ENCODE results near the gene NEAT1.
"Not testable (repeated sequence)": the region's sequence is repeated elsewhere in the genome, so short reads cannot be mapped to it uniquely, and the experiment has no call there.

Gene NEAT1

DNA sequence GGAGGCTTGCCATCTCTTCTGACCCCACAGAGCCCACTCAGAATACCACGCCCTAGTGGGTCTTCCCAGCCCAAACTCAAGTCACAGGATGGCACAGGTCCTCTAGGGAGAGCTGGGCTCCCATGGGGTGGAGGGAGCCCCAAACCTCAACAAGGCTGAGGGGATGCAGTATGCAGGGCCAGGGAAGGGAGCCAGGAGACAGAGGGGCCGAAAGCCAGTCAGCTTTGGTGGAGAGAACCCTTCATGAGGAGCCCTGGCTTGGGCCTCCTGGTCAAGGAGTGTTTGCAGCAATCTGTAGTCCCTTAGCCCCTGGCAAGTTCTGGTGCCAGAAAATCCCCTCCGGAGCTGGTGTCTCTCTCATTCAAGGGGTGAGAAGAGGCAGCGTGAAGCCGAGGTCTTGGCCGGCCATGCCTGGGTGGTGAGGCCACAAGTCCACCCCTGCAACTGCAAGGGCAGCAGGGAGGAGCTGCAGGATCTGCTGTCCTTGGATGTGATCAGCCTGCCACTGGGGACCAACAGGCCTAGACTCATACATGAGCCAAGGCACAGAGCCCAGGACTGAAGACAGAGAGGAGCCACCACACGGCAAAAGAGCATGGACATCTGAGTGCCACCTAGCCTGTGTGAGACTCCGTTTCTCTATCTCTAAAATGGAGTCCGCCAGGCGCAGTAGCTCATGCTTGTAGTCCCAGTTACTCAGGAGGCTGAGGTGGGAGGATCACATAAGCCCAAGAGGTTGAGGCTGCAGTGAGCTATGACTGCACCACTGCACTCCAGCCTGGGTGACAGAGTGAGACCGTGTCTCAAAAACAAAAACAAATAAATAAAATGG, 24.1 kb downstream of the NEAT1 start:
- in situ Hi-C loops (cut with HindIII; ENCODE audit: low sequenced_read_pairs): no loop called here

DNA sequence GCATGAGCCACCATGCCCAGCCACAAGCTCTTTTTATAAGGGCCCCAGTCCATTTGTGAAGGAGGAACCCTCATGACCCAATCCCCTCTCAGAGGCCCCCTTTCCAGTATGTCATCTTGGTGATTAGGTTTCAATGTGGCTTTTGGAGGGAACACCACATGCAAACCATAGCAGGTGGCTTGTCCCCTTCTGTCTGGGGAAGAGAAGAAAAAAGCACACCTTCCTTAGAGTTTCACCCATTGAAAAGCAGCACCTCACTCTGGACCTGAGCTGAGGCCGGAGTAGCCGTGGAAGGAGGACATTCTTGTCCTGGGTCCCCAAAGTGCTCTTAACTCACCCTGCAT, 25.4 kb downstream of the NEAT1 start:
- in situ Hi-C loops (cut with HindIII; ENCODE audit: low sequenced_read_pairs): no loop called here

DNA sequence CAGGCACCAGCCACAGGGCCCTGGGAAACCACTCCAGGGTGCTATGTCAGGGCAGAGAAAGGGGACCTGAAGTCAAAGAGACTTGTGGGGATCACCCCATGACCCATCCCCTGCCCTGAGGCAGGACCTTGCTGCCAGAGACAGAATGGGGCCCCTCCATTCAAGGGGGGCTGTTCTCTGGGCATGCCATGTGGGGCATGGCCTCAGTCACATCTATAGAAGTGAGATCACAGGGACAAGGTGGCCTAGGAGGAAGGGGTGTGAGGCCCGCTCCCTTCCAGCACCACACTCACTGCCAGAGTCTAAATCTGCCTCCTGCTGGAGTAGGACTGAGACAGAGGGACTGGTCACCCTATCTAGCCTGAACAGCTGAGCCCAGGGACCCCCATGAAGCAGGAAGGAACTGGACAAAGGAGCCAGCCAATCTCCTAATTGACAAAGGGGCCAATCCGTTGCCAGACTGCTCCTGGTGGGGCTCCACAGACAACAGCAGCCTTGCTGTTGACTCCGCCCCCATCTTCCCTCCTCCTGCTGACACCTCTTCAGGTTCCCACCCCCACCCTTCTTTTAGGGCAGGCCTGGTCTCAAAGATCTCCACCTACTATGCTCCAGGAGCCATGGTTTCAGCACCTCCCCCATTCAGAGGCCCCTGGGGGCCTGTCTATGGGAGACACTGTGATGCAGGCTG, 26.0 kb downstream of the NEAT1 start:
- in situ Hi-C loops (cut with HindIII; ENCODE audit: low sequenced_read_pairs): no loop called here

DNA sequence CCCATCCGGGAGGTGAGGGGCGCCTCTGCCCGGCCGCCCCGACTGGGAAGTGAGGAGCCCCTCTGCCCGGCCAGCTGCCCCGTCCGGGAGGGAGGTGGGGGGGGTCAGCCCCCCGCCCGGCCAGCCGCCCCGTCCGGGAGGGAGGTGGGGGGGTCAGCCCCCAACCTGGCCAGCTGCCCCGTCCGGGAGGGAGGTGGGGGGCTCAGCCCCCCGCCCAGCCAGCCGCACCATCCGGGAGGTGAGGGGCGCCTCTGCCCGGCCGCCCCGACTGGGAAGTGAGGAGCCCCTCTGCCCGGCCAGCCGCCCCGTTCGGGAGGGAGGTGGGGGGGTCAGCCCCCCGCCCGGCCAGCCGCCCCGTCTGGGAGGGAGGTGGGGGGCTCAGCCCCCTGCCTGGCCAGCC, 28.7 kb downstream of the NEAT1 start:
- in situ Hi-C loops (cut with HindIII; ENCODE audit: low sequenced_read_pairs): not testable (repeated sequence)

DNA sequence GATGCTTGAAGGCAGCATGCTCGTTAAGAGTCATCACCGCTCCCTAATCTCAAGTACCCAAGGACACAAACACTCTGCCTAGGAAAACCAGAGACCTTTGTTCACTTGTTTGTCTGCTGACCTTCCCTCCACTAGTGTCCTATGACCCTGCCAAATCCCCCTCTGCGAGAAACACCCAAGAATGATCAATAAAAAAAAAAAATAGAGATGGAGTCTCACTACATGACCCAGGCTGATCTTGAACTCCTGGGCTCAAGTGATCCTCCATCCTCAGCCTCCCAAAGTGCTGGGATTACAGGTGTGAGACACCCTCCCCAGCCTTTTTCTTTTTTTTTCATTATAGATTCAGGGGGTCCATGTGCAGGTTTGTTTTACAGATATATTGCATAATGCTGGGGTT, 29.7 kb downstream of the NEAT1 start:
- in situ Hi-C loops (cut with HindIII; ENCODE audit: low sequenced_read_pairs): not testable (repeated sequence)

DNA sequence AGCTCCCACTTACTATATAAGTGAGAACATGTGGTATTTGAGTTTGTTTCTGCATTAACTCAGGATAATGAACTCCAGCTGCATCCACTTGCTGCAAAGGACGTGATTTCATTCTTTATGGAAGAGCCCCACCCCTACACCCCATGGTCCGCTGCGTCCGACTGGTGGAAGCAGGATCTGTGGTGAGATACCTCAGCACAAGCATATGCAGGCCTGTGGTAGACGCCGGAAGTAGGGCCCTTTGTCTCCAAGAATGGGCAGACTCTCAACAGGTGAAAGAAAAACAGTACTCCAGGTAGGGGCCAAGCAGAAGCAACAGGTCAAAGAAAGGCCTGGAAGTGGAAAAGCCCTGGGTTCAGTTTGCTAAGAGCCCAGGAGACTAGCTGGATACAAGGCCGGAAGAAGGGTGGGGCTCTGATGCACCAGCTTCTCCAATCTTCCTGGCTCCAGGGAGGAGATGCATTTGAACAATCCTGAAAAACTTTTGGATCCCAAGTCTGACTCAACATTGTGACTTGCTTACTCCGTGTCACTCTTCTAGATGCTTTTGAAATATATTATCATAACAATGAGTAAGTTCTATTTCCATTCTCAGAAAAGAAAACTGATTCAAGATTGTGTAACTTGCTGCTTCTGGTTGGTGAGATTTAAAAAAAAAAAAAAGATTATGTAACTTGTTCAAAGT, 30.4 kb downstream of the NEAT1 start:
- in situ Hi-C loops (cut with HindIII; ENCODE audit: low sequenced_read_pairs): no loop called here

DNA sequence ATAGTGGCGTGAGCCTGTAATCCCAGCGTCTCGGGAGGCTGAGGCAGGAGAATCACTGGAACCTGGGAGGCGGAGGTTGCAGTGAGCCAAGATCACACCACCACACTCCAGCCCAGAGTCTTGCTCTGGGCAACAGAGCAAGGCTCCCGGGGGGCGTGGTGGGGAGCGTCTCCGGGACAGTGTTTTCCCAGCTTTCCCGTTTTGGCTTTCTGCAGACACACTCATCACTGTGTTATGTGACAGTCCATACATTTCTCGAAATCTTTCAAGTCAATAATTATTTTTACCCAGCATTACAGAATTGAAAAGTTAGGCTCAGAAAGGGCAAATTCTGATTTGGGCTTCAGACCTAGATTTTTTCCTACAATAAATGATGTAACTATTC, 31.7 kb downstream of the NEAT1 start:
- in situ Hi-C loops (cut with HindIII; ENCODE audit: low sequenced_read_pairs): no loop called here

DNA sequence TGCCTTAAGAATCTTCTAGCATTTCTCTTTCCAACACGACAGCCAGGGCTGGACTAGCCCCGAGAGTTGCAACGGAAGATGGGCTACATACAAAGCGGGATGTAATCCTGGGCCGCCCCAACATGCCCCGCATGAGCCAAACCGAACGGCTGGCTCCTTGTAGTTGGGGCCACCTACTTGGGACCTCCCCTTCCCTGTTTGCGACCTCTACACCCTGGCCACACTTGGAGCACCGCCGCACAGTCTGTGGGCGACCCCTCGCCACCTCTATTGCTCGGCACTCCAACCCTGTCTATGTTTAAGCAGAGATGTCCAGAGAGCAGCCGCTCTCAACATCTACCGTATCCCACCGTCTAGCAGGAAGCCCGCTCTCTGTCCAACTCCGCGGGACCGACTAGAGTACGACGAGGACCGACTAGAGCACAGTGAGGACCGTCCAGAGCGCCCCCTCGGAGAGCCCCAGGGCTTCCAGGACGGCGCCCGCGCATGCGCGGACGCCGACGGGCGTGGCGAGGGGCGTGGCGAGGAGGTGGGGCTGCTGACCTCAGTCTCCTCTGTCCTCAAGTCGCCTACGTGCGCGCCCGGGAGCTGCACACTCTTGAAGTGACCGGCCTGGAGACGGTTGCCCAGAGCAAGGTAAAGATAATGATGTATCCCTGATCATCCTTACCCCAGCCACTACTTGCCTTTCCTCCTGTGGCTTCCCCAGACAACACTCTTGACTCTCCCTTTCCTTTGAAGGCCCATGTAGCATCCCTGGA, 32.3 kb downstream of the NEAT1 start:
- in situ Hi-C loops (cut with HindIII; ENCODE audit: low sequenced_read_pairs): no loop called here

DNA sequence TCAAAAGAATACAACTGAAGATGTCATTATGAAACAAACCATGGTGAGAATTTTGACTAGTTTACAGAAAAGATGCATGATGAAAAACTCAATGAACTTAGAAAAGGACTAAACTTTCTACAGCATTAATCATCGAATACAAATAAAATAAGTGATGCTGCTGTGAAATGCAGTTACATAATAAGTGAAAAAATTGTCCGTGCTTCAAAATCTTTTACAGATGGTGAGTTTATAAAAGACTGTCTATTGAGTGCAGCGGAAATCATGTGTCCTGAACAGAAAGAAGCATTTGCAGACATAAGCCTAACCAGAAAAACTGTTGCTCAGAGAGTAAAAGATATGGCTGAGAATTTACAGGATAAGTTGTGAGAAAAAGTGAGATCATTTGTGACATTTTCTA, 33.8 kb downstream of the NEAT1 start:
- in situ Hi-C loops (cut with HindIII; ENCODE audit: low sequenced_read_pairs): no loop called here

DNA sequence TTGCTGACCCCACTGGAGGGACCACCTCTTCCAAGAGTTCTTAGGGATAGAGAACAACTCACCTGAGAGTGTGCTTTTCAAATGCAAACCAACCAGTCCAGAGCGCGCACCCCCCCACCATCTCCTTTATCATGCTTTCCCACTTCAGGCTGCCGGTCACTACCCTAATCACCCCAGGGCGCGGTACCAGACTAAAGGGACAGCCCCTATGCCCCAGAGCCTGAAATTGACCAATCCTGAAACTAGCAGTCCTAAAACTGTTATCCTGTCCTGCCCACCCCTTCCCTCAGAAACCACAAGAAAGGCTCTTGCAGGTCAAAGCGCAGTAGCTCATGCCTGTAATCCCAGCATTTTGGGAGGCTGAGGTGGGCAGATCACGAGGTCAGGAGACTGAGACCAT, 37.0 kb downstream of the NEAT1 start:
- in situ Hi-C loops (cut with HindIII; ENCODE audit: low sequenced_read_pairs): no loop called here

DNA sequence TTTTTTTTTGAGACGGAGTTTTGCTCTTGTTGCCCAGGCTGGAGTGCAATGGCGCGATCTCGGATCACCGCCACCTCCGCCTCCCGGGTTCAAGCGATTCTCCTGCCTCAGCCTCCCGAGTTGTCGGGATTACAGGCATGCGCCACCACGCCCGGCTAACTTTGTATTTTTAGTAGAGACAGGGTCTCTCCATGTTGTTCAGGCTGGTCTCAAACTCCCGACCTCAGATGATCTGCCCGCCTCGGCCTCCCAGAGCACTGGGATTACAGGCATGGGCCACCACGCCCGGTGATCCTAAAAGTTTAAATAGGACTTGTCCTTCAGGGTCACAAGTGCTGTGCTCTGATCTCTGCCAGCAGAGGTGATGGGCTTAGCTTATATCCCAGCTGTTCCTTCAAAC, 42.9 kb downstream of the NEAT1 start:
- in situ Hi-C loops (cut with HindIII; ENCODE audit: low sequenced_read_pairs): not testable (repeated sequence)

DNA sequence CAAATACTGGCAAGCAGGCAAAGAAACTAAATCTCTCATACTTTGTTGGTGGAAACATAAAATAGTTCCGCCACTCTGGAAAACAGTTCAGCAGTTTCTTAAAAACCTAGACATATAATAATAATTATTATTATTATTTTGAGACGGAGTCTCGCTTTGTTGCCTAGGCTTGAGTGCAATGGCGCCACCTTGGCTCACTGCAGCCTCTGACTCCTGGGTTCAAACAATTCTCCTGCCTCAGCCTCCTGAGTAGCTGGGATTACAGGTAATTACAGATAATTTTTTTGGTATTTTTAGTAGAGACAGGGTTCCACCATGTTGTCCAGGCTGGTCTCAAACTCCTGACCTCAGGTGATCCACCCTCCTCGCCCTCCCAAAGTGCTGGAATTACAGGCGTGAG, 44.7 kb downstream of the NEAT1 start:
- in situ Hi-C loops (cut with HindIII; ENCODE audit: low sequenced_read_pairs): not testable (repeated sequence)

DNA sequence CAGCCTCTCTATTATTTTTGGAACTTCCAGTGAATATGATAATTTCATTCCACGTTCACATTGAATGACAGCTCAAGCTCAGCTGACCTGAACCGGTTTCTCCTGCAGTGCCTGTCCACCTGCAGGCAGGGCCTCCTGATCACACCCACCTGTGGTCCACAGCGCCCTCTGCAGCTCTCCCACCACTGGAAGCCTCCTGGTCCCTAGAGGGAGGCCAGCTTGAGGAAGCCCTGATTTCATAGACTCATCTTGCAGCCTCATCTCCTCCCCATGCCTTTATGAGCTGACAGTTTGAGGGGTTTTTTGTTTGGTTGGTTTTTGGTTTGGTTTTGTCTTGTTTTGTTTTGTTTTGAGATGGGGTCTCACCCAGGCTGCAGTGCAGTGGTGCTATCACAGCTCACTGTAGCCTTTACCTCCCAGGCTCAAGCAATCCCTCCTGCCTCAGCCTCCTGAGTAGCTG, 46.3 kb downstream of the NEAT1 start:
- in situ Hi-C loops (cut with HindIII; ENCODE audit: low sequenced_read_pairs): no loop called here

DNA sequence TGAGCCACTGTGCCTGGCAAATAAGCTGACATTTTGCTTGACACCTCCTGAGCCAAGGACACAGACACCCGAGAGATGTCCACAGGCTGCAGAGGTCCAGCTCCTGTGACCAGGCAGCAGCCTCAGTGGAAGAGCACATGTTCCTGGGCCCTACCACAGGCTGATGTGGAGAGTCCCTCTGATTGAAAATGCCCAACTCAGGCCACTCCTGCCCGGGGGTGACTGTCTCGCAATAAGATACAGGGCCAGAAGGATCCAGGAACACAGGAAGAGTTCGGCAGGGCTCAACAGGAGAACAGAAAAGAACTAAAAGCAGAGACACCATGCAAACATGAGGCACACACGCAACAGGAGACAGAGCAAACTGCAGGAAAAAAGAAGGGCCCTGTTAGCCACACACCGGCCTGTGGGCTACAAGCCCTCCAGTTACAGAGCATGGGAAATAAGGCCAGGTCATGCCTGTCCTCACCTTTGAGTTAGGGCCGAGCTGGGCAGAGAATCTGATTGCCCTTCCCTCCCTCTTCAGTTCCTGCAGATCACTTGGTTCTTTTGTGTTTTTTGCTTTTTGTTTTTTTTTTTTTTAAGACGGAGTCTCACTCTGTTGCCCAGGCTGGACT, 47.9 kb downstream of the NEAT1 start:
- in situ Hi-C loops (cut with HindIII; ENCODE audit: low sequenced_read_pairs): no loop called here

DNA sequence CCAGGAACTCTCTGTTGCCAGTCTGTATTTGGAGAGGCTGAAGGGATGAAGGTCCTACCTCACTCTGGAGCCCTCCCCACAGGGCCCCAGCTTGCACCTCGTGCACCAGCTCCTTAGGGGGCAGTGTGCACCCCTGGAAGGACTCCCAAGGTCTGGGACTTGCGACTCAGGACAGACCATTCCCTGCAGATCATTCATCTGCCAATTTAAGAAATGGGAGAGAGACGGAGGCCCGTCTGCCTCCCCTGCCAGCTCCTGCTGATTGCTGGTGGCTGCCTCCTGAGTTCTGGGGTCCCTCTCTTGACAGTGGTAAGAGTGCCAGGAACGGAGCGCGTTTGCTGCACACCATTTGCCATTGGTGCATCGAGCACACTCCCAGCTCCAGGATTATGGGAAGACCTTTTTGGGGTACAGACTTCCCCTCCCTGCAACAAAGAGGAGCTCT, 48.9 kb downstream of the NEAT1 start:
- in situ Hi-C loops (cut with HindIII; ENCODE audit: low sequenced_read_pairs): no loop called here

DNA sequence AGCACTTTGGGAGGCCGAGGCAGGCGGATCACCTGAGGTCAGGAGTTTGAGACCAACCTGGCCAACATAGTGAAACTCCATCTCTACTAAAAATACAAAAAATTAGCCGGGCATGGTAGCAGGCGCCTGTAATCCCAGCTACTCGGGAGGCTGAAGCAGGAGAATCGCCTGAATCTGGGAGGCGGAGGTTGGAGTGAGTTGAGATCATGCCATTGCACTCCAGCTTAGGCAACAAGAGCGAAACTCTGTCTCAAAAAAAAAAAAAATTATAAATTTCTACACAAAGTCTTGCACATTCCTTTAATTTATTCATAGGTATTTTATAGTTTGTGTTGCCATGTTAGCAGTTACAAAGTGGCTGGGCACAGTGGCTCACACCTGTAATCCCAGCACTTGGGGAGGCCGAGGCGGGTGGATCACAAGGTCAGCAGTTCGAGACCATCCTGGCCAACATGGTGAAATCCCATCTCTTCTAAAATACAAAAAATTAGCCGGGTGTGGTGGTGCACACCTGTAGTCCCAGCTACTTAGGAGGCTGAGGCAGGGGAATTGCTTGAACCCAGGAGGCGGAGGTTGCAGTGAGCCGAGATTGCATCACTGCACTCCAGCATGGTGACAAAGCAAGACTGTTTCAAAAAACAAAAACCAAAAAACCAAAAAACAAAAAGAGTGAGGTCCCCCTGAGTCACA, 50.1 kb downstream of the NEAT1 start:
- in situ Hi-C loops (cut with HindIII; ENCODE audit: low sequenced_read_pairs): not testable (repeated sequence)

DNA sequence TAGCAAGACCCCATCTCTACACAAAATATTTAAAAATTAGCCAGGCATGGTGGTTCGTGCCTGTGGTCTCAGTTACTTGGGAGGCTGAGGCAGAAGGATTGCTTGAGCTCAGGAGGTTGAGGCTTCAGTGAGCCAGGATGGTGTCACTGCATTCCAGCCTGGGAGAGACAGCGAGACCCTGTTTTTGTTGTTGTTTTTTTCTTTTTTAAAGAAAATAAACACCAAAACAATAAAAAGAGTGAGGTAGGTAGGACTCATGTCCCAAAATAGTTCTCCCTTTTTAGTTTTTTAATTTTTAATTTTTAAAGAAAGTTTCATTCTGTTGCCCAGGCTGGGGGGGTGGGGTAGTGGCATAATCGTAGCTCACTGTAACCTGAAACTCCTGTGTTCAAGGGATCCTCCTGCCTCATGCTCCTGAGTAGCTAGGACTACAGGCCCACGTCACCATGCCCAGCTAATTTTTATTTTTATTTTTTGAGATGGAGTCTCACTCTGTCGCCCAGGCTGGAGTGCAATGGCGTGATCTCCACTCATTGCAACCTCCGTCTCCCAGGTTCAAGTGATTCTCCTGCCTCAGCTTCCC, 50.8 kb downstream of the NEAT1 start:
- in situ Hi-C loops (cut with HindIII; ENCODE audit: low sequenced_read_pairs): no loop called here

DNA sequence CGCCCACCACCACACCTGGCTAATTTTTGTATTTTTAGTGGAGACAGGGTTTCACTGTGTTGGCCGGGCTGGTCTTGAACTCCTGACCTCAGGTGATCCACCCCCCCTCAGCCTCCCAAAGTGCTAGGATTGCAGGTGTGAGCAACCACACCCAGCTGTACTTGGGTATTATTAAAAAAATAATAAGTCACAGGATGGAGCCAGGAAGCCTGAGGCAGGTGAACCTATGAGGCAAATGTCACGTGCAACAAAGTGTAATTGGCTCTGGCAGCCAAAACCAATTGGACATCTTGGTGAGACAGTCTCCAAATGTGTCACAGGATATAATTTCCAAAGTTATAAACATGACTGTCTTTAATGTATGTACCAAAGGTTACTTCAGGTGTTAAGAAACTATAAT, 52.3 kb downstream of the NEAT1 start:
- in situ Hi-C loops (cut with HindIII; ENCODE audit: low sequenced_read_pairs): no loop called here

DNA sequence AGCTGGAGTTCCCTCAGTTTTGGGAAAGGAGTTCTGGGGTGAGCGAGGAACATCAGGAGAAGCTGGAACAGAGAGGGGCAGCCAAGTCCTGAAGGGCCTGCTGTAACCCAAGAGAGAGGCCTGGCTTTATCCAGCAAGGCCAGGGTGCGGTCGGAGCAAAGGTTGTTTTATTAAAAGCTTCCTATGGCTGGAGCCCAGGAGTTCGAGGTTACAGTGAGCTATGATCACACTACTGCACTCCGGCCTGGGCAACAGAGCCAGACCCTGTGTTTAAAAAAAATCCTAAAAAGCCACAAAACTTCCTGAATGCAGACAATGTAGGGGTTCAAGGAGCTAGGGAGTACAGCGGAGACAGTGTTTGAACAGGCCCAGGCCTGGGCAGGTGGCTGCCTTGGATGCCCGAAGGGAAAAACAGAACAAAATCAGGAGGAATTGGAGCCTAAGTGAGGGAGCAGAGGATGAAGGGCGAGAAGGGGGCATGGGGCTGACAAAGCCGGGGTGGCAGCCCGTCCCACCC, 54.1 kb downstream of the NEAT1 start:
- in situ Hi-C loops (cut with HindIII; ENCODE audit: low sequenced_read_pairs): no loop called here
